Endothelial cell of hepatic sinusoid (primary cell): Measurements from ENCODE around the gene GLO1.

Source experiments
- in situ Hi-C: cut with HindIII; loops from 2 replicates; pipeline ENCODE4 v1.10.0; 2017; ENCODE audit warnings: low sequenced_read_pairs

The GLO1 gene

DNA sequence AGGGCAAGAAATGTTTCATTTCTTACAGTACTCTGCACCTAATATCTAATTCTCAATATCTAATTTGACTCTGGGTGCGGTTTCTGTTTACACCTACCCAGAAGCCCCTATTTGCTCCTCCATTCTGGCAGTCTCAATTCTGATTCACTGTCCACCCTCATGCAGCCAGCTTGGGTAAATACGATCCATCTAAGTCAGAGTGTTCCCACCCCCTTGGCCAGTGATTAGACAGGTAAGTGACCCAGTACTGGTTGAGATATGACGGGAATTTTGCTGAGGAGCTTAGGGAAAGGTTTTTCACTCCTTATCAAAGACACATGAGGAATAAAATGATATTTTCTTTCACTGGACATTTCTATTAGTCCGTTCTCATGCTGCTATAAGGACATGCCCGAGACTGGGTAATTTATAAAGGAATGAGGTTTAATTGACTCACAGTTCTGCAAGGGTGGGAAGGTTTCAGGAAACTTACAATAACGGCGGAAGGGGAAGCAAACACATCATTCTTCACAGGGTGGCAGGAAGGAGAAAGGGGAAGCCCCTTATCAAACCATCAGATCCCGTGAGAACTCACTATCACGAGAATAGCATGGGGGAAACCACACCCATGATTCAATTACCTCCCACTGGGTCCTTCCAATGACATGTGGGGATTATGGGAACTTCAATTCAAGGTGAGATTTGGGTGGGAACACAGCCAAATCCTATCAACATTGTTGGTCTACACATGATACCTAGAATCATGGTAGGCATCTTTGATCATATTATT lies 29.4 kb downstream of the GLO1 start:
- in situ Hi-C loops: no loop called here

DNA sequence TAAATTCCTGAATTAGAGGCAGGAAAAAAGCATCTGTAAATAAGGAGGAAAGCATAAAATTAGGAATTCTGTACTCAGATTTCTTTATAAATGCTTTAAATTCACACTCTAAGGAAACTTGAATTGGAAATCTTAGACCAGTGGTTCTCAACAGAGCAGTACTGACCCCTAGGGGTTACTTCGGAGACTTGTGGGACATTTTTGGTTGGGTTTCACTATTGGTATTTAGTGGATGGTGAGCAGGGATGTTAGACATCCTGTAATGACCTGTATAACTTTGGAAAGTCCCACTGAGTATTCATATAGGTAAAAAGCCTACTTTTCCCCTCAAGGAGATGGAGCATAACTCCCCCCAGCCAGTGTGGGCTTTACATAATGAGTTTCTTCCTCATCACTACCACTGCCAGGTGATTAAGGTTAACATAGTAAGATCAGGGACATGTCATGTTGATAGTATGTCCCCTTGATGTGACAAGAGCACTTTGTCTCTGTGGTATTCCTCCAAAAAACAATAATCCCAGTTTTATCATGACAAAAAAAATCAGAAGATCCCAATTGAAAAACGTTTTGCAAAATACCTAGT lies 31.0 kb downstream of the GLO1 start:
- in situ Hi-C loops: no loop called here

DNA sequence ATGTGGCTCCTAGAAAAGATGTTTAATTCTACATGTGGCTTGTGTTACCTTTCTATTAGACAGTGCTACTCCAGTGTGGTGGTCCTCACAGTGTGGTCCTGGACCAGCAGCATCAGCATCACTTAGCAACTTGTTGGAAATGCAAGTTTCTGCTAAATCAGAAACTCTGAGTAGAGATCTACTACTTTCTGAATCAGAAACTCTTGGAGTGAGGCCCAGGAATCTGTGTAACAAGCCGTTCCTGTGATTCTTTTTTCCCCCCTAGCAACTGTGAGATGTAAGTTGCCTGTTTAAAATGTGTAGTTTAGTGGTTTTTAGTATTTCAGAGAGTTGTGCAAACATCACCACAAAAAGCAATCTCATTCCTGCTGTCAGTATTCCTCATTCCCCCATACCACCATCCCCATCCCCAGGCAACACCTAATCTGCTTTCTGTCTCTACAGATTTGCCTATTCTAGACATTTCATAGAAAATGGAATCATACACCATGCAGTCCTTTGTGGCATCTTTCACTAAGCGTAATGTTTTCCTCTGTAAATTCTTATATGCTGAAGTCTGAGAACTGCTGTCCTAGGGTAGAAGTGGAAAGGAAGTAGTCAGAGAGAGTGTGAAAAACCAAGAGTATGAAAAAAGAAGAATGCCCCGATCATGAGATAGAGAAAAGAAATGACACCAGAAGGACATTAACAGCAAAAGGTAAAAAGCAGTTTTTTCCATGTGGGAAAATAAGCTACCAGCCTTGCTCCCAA lies 44.4 kb downstream of the GLO1 start:
- in situ Hi-C loops: no loop called here

DNA sequence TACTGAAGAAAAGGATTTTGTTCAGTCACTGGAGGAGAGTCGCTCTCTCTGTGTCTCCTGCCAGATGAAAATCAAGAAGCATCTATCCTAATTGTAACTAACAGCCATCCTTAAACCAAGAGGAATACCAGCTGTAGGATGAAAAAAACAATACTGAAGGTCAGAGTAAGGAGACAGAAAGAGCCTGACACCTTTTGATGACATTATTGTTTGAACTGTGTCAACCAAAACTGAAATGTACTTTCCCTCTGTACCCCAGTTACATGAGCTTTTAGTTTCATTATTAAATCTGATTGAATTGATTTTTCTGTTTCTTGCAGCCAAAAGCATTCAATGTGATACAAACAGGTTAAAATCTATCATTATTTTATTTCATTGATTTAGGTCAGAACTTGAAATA lies 46.0 kb downstream of the GLO1 start:
- in situ Hi-C loops: no loop called here

DNA sequence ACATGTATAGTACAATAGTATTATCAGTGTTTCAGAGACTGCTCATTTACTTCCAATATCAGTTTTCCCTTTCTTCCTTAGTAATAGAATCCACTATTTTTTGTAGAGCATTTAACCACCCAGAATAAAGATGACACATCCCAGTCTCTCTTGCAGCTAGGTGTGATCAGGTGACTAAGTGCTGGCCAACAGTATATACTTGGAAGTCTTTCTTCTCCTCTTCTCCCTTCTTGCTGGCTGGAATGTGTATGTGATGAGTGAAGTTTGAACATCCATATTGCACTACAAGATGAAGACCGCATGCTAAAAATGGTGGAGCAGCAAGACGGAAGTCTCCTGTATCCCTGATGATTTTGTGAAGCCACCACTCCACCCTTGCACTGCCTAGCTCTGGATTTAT lies 48.7 kb downstream of the GLO1 start:
- in situ Hi-C loops: no loop called here

DNA sequence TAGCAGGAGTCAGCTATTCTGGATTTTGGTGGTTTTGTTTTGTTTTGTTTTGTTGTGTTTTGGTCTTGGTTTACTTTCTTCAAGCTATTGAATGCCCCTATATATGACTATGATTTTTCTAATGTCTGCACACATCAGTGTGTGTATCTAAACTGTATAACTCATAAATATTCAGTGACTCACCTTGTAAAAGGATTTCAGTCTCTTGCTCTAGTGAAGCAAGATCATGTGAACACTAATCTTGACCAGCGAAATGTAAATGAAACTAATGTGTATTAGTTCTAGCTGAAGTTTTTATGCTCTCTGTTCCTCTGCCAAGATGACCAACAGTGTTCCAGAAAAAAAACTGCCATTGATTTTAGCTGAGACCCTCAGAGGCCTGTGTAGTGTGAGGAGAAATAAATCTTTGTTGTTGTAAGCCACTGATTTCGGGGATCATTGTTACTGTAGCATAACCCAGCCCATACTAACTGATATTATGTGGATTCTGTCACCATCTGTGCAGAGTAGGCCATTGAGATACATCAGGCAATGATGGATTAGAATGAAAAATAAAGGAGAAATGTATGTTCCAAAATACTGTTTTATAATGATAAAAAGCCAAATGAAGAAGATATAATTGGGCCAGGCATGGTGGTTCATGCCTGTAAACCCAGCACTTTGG lies 51.7 kb downstream of the GLO1 start:
- in situ Hi-C loops: no loop called here

DNA sequence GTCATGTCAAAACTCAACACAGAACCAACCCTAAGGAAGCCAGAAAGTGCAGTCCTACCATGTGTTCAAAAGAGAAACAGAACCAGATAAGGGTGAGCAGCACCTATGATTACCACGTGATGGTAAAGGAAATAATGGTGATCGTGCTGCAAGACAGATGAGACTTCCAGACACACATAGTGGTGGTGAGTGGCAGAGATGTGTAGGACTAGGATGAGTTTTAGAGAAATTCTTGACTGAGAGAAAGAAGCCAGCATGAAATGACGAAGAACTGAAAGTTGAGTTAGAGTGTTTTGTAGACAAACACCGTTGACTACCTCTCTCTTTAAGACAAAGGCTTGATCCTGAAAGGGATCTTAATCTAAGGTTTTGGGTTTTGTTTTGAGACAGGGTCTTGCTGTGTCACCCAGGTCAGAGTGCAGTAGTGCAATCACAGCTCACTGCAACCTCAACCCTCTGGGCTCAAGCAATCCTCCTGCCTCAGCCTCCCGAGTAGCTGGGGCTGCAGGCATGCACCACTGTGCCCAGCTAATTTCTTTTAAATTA lies 52.7 kb downstream of the GLO1 start:
- in situ Hi-C loops: no loop called here

DNA sequence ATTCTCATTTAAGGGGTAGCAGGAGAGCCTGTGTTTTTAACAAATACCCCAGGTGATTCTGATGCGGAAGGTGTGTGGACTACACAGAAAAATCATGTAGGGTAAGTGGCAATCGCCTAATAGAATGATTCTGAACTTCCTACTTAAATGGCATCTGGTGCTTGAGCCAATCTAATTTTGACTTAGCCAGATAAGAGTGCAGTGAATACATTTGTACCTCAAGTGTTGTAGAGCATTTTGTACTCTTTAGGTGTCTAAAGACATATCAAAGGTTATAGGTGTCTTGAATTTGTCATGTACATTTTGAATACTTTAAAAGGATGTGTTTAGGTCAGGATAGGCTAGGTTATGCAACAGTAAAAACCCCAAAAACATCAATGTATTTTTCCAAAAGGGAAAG lies 53.2 kb downstream of the GLO1 start:
- in situ Hi-C loops: no loop called here

DNA sequence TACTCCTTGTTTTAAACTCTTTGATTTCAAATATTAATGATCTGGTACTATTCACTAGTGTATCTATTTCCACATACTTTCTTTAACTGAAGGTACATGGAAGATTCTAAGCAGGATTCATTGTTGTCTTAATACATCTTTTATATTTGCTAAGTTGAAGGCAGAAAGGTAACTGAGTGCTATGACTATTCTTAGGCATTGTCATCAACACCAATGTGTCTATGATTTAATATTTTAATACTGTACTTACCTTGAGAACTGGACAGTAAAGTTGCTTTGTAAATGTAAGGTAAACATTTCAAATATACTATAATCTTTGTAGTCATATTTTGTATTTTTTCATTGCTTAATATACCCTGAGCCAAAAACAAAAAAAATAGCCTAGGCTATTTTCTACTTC lies 54.3 kb downstream of the GLO1 start:
- in situ Hi-C loops: no loop called here

DNA sequence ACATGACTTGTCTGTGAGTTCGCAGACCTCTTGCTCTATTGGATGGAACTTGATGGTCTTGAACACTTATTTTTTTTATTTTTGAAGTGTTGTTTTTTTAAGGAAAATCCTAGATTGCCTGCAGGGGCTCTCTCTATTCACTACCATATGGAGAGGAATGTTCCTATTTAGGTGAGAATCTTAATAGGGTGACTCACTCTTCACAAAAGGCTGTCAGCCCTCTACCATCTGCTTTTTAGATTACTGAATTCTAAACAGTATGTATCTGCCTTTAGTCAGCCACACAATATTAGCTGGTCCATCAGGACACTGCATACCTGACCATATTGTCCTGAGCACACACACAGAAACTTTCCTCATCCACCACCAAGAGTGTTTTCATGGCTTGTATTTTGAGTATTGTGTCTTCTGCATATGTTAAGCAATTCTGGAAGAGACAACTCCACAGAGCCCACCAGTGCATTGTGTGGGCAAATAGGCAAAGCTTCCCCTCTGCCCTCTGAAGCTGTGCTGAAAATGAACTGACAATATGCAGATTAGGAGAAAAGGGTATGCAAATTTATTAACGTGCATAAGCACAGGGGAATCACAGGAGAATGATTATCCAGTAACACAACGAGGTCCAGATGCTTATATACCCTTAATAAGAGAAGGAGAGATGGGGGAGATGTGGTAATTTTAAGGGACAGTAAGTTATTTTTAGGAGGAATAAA lies 56.6 kb downstream of the GLO1 start:
- in situ Hi-C loops: no loop called here

DNA sequence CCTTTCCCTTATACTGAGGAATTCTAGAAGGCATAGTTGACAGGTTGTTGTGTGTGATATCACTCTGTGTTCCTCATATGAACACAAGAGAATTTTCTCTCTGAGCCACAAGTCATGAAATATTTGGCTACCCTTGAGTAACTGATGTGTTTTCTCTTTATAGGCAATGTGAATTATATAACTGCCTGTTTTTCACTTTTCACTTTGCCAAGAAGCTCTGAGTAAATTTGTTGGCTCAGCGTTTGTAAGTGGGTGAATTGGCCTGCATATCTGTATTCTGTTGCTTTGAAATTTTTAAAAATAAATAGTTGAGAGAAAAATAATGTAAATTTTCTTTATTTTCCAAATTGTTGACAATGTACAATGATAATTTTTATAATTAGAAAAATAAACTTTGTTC lies 58.0 kb downstream of the GLO1 start:
- in situ Hi-C loops: no loop called here

DNA sequence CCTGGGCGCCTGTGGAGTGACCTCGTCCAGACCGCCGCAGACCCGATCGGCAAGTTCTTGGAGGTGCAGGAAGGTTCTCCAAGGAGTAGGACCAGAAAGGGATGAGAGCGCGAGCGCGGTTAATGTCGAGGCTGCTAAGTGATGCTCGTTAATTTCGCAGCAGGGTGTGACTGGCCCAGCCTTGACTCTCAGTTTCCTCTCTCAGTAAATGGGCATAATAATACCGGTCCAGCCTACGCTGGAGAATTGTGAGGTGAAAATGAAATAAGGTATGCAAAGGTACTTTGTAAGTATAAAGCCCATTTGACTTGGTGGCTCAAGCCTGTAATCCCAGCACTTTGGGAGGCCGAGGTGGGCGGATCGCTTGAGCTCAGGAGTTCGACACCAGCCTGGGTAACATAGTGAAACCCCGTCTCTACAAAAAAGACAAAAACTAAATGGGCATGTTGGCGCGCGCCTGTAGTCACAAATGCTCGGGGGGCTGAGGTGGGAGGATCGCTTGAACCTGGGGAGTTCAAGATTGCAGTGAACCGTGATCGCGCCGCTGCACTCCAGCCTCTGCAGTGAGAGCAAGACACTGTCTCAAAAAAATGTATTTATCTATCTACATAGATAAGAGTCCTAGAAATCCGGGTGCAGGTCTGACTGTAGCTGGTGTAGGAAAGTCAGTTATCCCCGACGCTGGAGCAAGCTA lies 62.6 kb downstream of the GLO1 start:
- in situ Hi-C loops: no loop called here

DNA sequence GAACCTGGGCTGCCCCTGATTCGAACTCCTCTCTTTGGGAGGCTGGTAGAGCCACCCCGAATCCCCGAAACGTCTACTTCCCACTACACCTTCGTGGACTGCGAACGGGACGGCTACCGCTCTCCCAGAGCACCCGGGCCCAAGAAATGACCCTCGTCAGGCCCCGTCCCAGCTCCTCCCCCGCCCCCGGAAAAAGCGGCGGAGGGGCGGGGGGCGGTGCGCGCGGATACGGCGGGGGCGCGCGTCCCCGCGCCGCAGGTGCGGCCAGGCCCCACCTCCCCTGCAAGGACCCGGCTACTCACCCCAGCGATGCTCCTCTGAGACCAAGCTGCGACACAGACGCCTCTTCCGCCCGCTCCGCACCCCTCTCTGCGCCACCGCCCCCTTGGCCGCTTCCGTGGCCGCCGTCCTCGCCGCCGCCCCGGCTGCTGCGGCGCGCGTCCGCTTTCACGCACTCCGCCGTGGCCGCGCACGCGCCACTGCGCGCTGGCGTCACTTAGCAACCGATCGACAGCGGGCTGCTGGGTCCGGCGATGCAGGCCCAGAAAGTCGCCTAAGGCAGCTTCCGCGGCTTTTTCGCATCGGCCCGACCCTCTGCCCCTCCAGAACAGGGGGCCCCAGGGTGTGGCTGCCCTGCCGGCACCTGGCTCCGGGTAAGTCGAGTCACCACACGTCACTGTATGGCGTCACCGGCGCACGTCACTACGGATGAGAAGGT lies 63.3 kb downstream of the GLO1 start, which contains the start of gene BTBD9:
Gene BTBD9 (minus strand): TSS at position 432 of the 718 bp plus-strand sequence.
- in situ Hi-C loops: no loop called here

DNA sequence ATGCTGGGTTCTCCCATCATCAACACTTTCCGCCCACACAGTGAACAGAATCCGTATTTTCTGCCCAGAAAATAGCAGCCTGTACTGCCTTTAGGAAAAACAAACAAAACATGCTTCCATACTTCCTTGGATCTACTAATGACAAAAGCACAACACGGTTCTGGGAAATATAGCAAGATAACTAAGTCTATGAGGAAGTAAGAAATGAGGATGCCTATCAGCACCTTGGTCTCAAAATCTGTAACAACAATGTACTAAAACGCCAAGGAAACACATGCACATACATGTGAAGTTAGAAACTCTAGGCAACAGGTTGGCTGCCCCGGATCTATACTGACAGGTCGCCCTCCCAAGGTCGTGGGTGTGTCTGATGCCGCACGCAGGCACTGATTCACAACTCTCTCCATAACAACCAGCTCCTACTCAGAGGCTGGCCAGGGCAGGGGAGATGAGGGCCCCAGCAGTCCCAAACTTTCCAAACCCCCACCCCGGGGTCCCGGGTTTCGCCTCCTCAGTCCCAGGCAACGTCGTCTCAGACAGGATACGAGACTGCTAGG lies 63.9 kb downstream of the GLO1 start:
- in situ Hi-C loops: no loop called here

DNA sequence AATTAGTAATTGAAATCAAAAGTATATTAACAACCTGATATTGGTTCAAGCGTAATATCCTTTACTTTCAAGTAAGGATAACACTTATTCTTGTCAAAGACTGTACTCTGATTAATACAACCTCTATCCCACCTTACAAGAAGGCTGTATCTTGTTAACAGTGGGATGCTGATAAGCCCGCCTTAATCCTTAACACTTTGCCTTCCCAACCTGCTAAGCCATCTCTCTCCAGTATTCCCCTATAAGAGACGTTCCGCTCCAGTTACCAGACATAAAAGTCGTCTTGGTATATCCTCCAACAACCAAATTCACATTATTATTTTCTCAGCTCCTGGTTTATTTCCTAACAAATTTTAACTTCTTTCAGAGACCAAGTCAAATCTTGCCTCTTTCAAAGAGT lies 65.2 kb downstream of the GLO1 start:
- in situ Hi-C loops: no loop called here

DNA sequence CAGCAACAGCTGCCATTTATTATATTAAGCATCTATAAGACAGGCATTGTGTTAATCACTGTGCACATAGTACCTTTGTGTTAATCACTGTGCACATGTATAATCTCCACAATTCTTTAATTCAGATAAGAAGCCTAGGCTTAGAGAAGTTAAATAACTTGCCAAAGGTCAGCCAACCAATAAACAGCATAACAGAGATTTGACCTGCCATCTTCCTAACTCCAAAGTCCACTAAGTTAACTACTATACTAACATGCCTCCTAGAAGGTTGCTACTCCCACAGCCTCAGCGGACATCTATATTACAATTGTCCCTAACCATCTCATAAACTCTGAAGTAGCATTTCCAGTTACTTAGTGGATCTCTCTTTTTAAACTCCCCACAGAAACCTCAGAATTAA lies 66.9 kb downstream of the GLO1 start:
- in situ Hi-C loops: no loop called here

DNA sequence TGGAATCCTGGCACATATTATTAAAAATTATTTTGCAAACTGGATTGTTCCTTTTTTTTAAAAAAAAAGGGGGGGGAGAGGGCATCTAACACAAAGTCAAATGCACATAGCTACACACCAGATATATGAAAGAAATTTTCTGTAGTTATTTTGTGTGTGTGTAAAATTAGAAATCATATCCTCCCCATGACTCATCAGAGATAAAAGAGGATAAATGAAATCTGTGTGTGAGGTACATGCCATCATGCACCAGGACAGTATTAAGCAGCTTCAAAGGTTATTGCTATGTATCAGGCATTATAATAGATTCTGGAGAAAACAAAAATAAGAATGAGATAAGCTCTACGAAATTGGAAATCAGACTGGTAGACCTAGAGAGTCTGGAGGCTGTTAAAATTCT lies 68.4 kb downstream of the GLO1 start:
- in situ Hi-C loops: no loop called here

DNA sequence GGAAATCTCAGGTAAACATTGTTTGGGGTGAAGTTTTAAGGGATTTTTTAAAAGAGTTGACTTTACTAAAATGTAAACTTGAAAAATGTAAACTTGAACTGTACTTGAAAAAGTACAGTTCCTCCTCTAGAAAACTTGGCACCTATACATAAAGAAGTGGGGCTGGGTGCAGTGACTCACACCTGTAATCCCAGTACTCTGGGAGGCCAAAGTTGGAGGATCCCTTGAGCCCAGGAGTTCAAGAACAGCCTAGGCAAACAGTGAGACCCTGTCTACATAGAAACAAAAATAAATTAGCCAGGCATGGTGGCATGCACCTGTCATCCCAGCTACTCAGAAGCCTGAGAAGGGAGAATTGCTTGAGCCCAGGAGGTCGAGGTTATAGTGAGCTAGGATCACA lies 70.5 kb downstream of the GLO1 start:
- in situ Hi-C loops: no loop called here

DNA sequence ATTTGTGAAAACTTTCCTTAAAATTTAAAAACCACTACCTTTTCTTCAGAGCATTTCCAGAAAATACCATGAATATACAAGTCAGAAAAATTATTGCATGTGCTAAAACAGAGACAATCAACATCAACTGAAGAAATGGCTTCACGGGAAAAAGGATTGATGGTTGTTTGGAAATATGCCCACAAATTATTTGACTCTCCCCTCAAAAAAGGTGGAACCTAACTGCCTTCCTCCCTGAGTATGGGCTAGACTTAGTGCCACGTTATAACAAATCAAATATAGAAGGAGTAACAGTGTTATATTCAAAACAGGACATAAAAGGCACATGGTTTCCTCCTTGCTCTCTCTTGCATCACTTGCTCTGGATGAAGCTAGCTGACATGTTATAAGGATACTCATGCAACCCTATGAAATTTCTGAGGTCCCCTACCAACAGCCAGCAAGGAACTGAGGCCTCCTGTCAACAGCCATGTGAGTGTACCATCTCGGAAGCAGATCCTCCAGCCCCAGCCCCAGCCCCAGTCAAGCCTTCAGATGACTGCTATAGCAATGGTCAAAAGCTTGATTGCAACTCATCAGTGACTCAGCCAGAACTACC lies 71.7 kb downstream of the GLO1 start:
- in situ Hi-C loops: no loop called here
